Effector memory CD8-positive, alpha-beta T cell (primary cell): ENCODE results near the gene HOXA5.

Source experiments
- ATAC-seq: fragments of 150-1000 bp; cut with Tn5 transposase; replicated peaks from 2 replicates; pipeline ENCODE4 v1.10.0; 2021; ENCODE audit warnings: mild to moderate bottlenecking, moderate library complexity
- DNase-seq, 3 experiments: peaks; one replicate each; pipeline ENCODE4 v3.0.0; 2021
- H3K27ac Mint-ChIP-seq, 2 donors: one replicate each; pipeline ENCODE4 v1.8.0; 2022; ENCODE audit warnings: mild to moderate bottlenecking in 2 of 2, mixed read lengths in 2 of 2, moderate library complexity in 2 of 2
- H3K27me3 Mint-ChIP-seq, 2 donors: one replicate each; pipeline ENCODE4 v1.8.0; 2022; ENCODE audit warnings: mixed read lengths in 2 of 2
- H3K36me3 Mint-ChIP-seq: one replicate; pipeline ENCODE4 v1.8.0; 2022; ENCODE audit warnings: mild to moderate bottlenecking, moderate library complexity, mixed read lengths; ENCODE audit not compliant: insufficient read depth
- H3K4me1 Mint-ChIP-seq, 2 donors: one replicate each; pipeline ENCODE4 v1.8.0; 2022; ENCODE audit warnings: low read depth in 2 of 2, mixed read lengths in 2 of 2
- H3K4me3 Mint-ChIP-seq, 2 donors: one replicate each; pipeline ENCODE4 v1.8.0; 2022; ENCODE audit warnings: mild to moderate bottlenecking in 2 of 2, mixed read lengths in 2 of 2, moderate library complexity in 2 of 2
- H3K9me3 Mint-ChIP-seq, 2 donors: one replicate each; pipeline ENCODE4 v1.8.0; 2022; ENCODE audit warnings: mixed read lengths in 2 of 2

The HOXA5 gene

GRCh38 chr7:27163288-27164044 is 20.0 kb upstream of the HOXA5 start:
- Mint-ChIP-seq H3K4me1 (peaks cover 15 to 20% of the 10 kb centered on the region in 2 donors), H3K4me3 (no peak overlapping the region), H3K9me3 (no peaks in the 10 kb centered on the region), H3K36me3 (peaks cover 45% of the 10 kb centered on the region), H3K27ac (no peak overlapping the region), H3K27me3 (peaks cover 66 to 95% of the 10 kb centered on the region in 2 donors)
- ATAC-seq = no peak
- no peak for DNase-seq

GRCh38 chr7:27162561-27163287 is 19.2 kb upstream of the HOXA5 start:
- H3K27ac Mint-ChIP-seq = no peak overlapping the region
- peaks cover 21 to 24% of the 10 kb centered on the region in 2 donors for H3K4me1 Mint-ChIP-seq
- peaks cover 47% of the 10 kb centered on the region for H3K36me3 Mint-ChIP-seq
- no peak overlapping the region for H3K4me3 Mint-ChIP-seq
- peaks cover 66 to 95% of the 10 kb centered on the region in 2 donors for H3K27me3 Mint-ChIP-seq
- DNase-seq (no peak), ATAC-seq (no peak)
- no peaks in the 10 kb centered on the region for H3K9me3 Mint-ChIP-seq

DNA sequence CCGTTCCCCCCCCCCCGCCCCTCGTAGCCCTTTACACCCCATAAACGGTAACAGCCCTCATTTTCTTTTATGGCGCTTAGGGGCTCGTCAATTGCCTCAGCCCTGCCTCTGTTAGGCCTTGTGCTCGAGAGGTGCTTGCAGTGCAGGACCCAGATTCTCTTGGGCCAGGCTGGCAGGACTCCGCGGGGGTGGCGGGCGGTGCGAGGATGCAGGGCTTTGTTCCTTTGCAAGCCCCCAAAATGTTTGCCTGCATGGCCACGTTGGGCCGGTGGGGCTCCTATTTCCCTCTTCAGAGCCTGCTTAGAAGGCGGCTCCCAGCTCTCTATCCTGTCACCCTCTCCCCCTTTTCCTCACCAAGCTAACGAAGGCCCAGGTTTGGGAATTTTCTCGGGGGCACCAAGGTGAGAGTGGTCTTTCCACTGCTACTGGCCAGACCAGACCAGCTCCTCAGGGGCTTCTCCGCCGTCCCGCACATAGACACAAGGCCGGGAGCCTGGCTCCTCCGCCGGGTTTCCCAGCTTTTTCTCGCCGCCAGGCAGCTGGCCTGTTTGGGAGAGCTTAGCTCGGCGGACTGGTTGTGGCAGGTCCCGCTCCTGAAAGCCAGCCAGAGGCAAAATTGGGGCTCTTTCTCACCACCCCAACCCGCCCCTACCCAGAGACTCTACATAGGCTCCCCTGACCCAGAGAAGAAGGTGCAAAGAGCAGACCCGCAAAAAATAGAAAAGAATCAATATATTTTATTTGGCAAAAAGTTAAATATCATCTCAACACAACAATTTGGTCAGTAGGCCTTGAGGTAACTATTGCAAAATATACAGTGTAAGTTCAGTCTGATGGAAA is 18.5 kb upstream of the HOXA5 start:
- Mint-ChIP-seq H3K9me3 (no peaks in the 10 kb centered on the region), H3K36me3 (peaks cover 43% of the 10 kb centered on the region), H3K4me1 (peaks cover 18 to 24% of the 10 kb centered on the region in 2 donors), H3K27me3 (peaks cover 66 to 95% of the 10 kb centered on the region in 2 donors), H3K27ac (no peak overlapping the region), H3K4me3 (peak overlapping the region in 1 of 2 donors; percentile 23)
- ATAC-seq = no peak
- no peak for DNase-seq

- H3K27ac Mint-ChIP-seq = peak overlapping the region in 1 of 2 donors; percentile 52
- H3K27me3 Mint-ChIP-seq = peaks cover 62 to 95% of the 10 kb centered on the region in 2 donors
Observed at GRCh38 chr7:27161214-27161720, 17.8 kb upstream of the HOXA5 start.

GRCh38 chr7:27160546-27161213 is 17.2 kb upstream of the HOXA5 start:
- H3K9me3 Mint-ChIP-seq = no peaks in the 10 kb centered on the region
- peak overlapping the region in 1 of 2 donors; percentile 52 for H3K27ac Mint-ChIP-seq
- peak; percentile 83 to 85 (median 83) for DNase-seq
- H3K27me3 Mint-ChIP-seq = peaks cover 65 to 95% of the 10 kb centered on the region in 2 donors
- peaks cover 16 to 24% of the 10 kb centered on the region in 2 donors for H3K4me1 Mint-ChIP-seq
- ATAC-seq = peak; percentile 83
- peaks cover 38% of the 10 kb centered on the region for H3K36me3 Mint-ChIP-seq
- peak overlapping the region; percentile 53 to 84 for H3K4me3 Mint-ChIP-seq

More at GRCh38 chr7:27161214-27161720, 17.8 kb upstream of the HOXA5 start:
- H3K9me3 Mint-ChIP-seq = no peaks in the 10 kb centered on the region
- peaks cover 41% of the 10 kb centered on the region for H3K36me3 Mint-ChIP-seq
- H3K4me1 Mint-ChIP-seq = peaks cover 17 to 23% of the 10 kb centered on the region in 2 donors
- no peak for DNase-seq
- peak overlapping the region; percentile 53 to 84 for H3K4me3 Mint-ChIP-seq
- no peak for ATAC-seq

DNA sequence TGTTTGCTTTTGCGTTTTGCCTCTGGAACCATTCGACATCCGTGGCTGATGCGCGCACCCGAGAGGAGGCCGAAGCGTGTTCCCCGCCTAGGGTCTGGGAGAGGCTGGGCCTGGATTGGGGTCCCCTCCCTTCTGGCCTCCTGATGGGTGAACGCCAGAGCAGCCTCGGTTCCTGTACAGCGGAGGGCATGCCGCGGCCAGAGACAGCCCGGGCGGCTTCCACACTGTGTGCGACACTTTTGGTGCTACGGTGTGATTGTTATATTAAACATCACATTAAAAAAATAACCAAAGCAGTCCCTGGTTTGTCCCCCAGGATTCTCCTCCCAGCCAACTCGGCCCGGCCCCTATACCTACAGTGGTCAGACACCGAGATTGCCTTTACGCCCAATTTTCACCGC is 16.7 kb upstream of the HOXA5 start:
- Mint-ChIP-seq H3K4me1 (peaks cover 18 to 27% of the 10 kb centered on the region in 2 donors), H3K27ac (no peak overlapping the region), H3K36me3 (peaks cover 39% of the 10 kb centered on the region), H3K4me3 (peak overlapping the region; percentile 53 to 84), H3K27me3 (peaks cover 68 to 95% of the 10 kb centered on the region in 2 donors), H3K9me3 (no peaks in the 10 kb centered on the region)
- ATAC-seq = no peak
- no peak for DNase-seq

- Mint-ChIP-seq H3K27me3 (peaks cover 71 to 95% of the 10 kb centered on the region in 2 donors), H3K36me3 (peaks cover 35% of the 10 kb centered on the region), H3K4me3 (peak overlapping the region; percentile 53 to 84), H3K9me3 (no peaks in the 10 kb centered on the region), H3K27ac (no peak overlapping the region), H3K4me1 (peaks cover 25 to 29% of the 10 kb centered on the region in 2 donors)
- no peak for ATAC-seq
- no peak for DNase-seq
Observed at GRCh38 chr7:27159266-27160144, 16.0 kb upstream of the HOXA5 start.

DNA sequence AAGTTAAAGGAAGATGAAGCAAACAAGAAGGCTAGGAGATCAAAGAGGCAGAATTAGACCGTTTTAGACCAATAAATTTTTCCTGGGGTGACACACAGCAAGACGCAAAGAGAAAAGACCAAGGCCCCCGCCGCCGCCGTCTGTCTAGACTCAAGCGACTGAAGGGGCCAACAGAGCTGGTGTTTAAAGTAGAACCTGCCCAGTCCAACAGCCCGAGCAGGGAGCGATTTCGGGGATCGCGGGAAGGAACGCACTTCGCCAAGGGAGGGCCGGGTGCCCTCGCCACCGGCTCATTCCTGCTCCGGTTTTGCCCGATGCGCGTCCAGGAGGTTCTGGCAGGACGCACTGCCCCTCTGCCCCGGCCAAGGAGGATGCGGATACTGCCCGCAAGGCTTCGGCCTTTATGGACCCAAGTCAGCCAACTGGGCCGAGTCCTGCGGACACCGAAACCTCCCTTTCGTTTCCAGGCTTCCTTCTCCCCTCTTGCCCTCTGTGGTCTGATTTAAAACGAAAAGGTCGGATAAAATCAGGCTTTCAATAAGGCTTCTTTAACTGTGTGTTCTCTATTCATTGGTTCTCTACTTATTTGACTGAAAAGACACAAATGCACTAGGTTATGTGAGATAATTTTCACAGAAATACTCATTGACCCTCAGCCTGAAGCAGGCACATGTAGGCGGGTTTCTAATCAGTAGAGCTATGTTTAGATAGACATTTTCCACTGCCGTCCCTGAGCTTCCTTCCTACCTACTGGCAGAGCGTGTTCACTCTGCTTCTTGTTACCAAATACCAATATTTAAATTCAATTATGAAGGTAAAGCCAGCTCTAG is 15.2 kb upstream of the HOXA5 start:
- peak overlapping the region in 1 of 2 donors; percentile 15 for H3K4me3 Mint-ChIP-seq
- peaks cover 28 to 30% of the 10 kb centered on the region in 2 donors for H3K4me1 Mint-ChIP-seq

DNA sequence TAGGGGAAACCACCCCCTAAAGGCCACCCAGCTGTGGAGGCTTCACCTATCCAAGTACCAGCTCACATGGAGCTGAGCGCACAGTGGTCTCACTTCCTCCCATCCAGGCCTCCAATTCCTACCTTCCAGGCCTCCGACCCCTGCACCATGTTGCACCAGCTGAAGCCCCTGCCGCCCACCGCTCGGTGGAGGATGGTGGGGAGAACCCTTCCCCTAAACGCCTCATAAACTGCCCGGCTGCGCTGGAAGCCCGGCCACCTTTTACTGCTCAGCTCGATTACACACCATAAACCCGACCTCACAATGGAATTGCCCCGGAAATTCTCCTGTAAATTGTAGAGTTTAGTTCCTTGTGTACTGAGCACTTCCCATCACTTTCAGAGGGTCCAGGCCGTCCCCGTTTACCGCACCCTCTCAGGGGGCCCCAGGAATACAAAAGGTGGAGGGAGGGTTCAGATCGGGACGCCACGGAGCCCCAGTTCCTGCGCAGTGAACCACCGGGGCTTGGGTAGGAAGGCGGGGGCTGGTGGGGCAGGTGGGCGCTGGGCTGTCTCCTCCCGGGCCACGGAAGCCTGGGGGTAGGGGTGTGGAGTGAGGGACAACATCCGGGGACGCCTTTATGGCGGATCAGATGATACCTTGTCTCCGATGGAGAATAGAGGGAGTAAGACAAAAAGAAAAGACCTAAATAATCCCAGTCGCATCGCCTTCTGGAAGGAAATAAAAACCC is 14.4 kb upstream of the HOXA5 start:
- Mint-ChIP-seq H3K27me3 (peaks cover 74 to 95% of the 10 kb centered on the region in 2 donors), H3K9me3 (no peaks in the 10 kb centered on the region), H3K36me3 (peaks cover 32% of the 10 kb centered on the region), H3K4me3 (peak overlapping the region in 1 of 2 donors; percentile 54), H3K4me1 (peaks cover 28 to 30% of the 10 kb centered on the region in 2 donors), H3K27ac (no peak overlapping the region)
- ATAC-seq = no peak
- DNase-seq = no peak

More for the DNA sequence above, 15.2 kb upstream of the HOXA5 start:
- DNase-seq (no peak), ATAC-seq (no peak)
- H3K27ac Mint-ChIP-seq = no peak overlapping the region
- no peaks in the 10 kb centered on the region for H3K9me3 Mint-ChIP-seq
- H3K36me3 Mint-ChIP-seq = peaks cover 33% of the 10 kb centered on the region
- H3K27me3 Mint-ChIP-seq = peaks cover 71 to 95% of the 10 kb centered on the region in 2 donors

GRCh38 chr7:27156916-27157701 is 13.6 kb upstream of the HOXA5 start:
- Mint-ChIP-seq H3K9me3 (no peaks in the 10 kb centered on the region), H3K27ac (peak overlapping the region in 1 of 2 donors; percentile 55), H3K27me3 (peaks cover 79 to 95% of the 10 kb centered on the region in 2 donors), H3K36me3 (peaks cover 32% of the 10 kb centered on the region), H3K4me3 (peak overlapping the region; percentile 40 to 64), H3K4me1 (peaks cover 30 to 32% of the 10 kb centered on the region in 2 donors)
- ATAC-seq (no peak), DNase-seq (no peak)
